Measurements from ENCODE around the gene TMUB1.

The TMUB1 gene

GRCh38 chr7:151085329-151085690 lies 2.0 kb upstream of the TMUB1 start:
- H3K27ac ChIP-seq (ENCODE audit: low read depth, low read length) = no peak overlapping the region
- H3K27me3 ChIP-seq (ENCODE audit: control insufficient read depth, low read length) = peaks cover 49% of the 10 kb centered on the region
- peak overlapping the region; percentile 76 for H3K4me3 ChIP-seq (ENCODE audit: low read length)
- peak overlapping the region; percentile 88 for H3K4me2 ChIP-seq (ENCODE audit: low read length)
- peaks cover 7% of the 10 kb centered on the region for H4K20me1 ChIP-seq (ENCODE audit: control insufficient read depth, insufficient read depth, low read depth, low read length)
- H3K9me2 ChIP-seq (replicated peaks; ENCODE audit: control insufficient read depth, low read length) = no peaks in the 10 kb centered on the region
- peaks cover 9% of the 10 kb centered on the region for H3F3A ChIP-seq (ENCODE audit: control insufficient read depth, insufficient read depth)
- peaks cover 14% of the 10 kb centered on the region for H3K36me3 ChIP-seq (ENCODE audit: control insufficient read depth, low read length)
- peaks cover 54% of the 10 kb centered on the region for H3K4me1 ChIP-seq (ENCODE audit: control insufficient read depth, low read length)
- no peak for TF ChIP-seq EZH2phosphoT487 (IDR thresholded peaks at IDR 0.05; ENCODE audit: borderline replicate concordance, low read length)
- no peak for TF ChIP-seq CTCF (IDR thresholded peaks at IDR 0.05; ENCODE audit: low read depth, low read length, poor library complexity, severe bottlenecking)
- H3K79me2 ChIP-seq (ENCODE audit: control insufficient read depth, low read length) = peaks cover 27% of the 10 kb centered on the region
- H3K9me3 ChIP-seq (ENCODE audit: control insufficient read depth, insufficient read depth, low read length) = no peaks in the 10 kb centered on the region

- H3F3A ChIP-seq (ENCODE audit: control insufficient read depth, insufficient read depth) = peaks cover 9% of the 10 kb centered on the region
- H3K9me2 ChIP-seq (replicated peaks; ENCODE audit: control insufficient read depth, low read length) = no peaks in the 10 kb centered on the region
- peaks cover 12% of the 10 kb centered on the region for H4K20me1 ChIP-seq (ENCODE audit: control insufficient read depth, insufficient read depth, low read depth, low read length)
- no peak overlapping the region for H3K27ac ChIP-seq (ENCODE audit: low read depth, low read length)
- peak overlapping the region; percentile 95 for H3K4me3 ChIP-seq (ENCODE audit: low read length)
- peaks cover 28% of the 10 kb centered on the region for H3K36me3 ChIP-seq (ENCODE audit: control insufficient read depth, low read length)
- TF ChIP-seq CTCF (IDR thresholded peaks at IDR 0.05; ENCODE audit: low read depth, low read length, poor library complexity, severe bottlenecking) (no peak), EZH2phosphoT487 (IDR thresholded peaks at IDR 0.05; ENCODE audit: borderline replicate concordance, low read length) (no peak)
- peaks cover 43% of the 10 kb centered on the region for H3K79me2 ChIP-seq (ENCODE audit: control insufficient read depth, low read length)
- peaks cover 38% of the 10 kb centered on the region for H3K27me3 ChIP-seq (ENCODE audit: control insufficient read depth, low read length)
- peaks cover 65% of the 10 kb centered on the region for H3K4me1 ChIP-seq (ENCODE audit: control insufficient read depth, low read length)
- no peaks in the 10 kb centered on the region for H3K9me3 ChIP-seq (ENCODE audit: control insufficient read depth, insufficient read depth, low read length)
- peak overlapping the region; percentile 85 for H3K4me2 ChIP-seq (ENCODE audit: low read length)
Observed at GRCh38 chr7:151083824-151084160, 499 bp upstream of the TMUB1 start.

- Histone ChIP-seq H3K9me3 (ENCODE audit: control insufficient read depth, insufficient read depth, low read length) (no peaks in the 10 kb centered on the region), H3K27me3 (ENCODE audit: control insufficient read depth, low read length) (peaks cover 24% of the 10 kb centered on the region), H3K9me2 (replicated peaks; ENCODE audit: control insufficient read depth, low read length) (no peaks in the 10 kb centered on the region), H3K36me3 (ENCODE audit: control insufficient read depth, low read length) (peaks cover 42% of the 10 kb centered on the region), H3F3A (ENCODE audit: control insufficient read depth, insufficient read depth) (peaks cover 15% of the 10 kb centered on the region), H3K27ac (ENCODE audit: low read depth, low read length) (peak overlapping the region; percentile 59), H3K4me3 (ENCODE audit: low read length) (peak overlapping the region; percentile 95), H3K4me2 (ENCODE audit: low read length) (peak overlapping the region; percentile 85), H3K79me2 (ENCODE audit: control insufficient read depth, low read length) (peaks cover 51% of the 10 kb centered on the region), H4K20me1 (ENCODE audit: control insufficient read depth, insufficient read depth, low read depth, low read length) (peaks cover 7% of the 10 kb centered on the region; the same call in 1 of the 2 replicates), H3K4me1 (ENCODE audit: control insufficient read depth, low read length) (peaks cover 65% of the 10 kb centered on the region)
- no peak for TF ChIP-seq CTCF (IDR thresholded peaks at IDR 0.05; ENCODE audit: low read depth, low read length, poor library complexity, severe bottlenecking)
- no peak for TF ChIP-seq EZH2phosphoT487 (IDR thresholded peaks at IDR 0.05; ENCODE audit: borderline replicate concordance, low read length)
Observed at GRCh38 chr7:151082141-151083070, 887 bp downstream of the TMUB1 start.

All from DOHH2 (cell line).